Measurements from ENCODE around the gene SAC3D1. TPM values are rescaled to one million over a fixed set of nuclear protein-coding genes. Genes with fewer than 3 reads are reported as not detected.

SAC3D1 gene
- polyA plus RNA-seq, 3 donors, result 7.8 to 10.7 (median 7.9) TPM

GRCh38 chr11:65055538-65055937 lies 14.5 kb downstream of the SAC3D1 start:
- 78 to 94% (median 78%) methylated on average over 1 of the region's 1 CpG for WGBS, 3 donors
- H3K27ac ChIP-seq (ENCODE audit: low read depth, low read length), result no peak overlapping the region

- WGBS, 3 donors, result 90 to 91% (median 90%) methylated on average over 6 of the region's 6 CpGs
- H3K27ac ChIP-seq (ENCODE audit: low read depth, low read length), result no peak overlapping the region
These were observed 16.0 kb downstream of the SAC3D1 start for GRCh38 chr11:65056999-65057398.

GRCh38 chr11:65057526-65057925 lies 16.5 kb downstream of the SAC3D1 start:
- WGBS, 3 donors, result 82 to 94% (median 88%) methylated on average over 7 of the region's 7 CpGs
- H3K27ac ChIP-seq (ENCODE audit: low read depth, low read length), result no peak overlapping the region

GRCh38 chr11:65058012-65058411 lies 17.0 kb downstream of the SAC3D1 start:
- whole genome bisulfite sequencing, 3 donors, result 71 to 79% (median 73%) methylated on average over 13 of the region's 13 CpGs
- H3K27ac ChIP-seq (ENCODE audit: low read depth, low read length), result no peak overlapping the region

GRCh38 chr11:65058419-65059054 lies 17.5 kb downstream of the SAC3D1 start, which contains the start of gene NAALADL1:
Gene NAALADL1, minus strand, starts transcription at chr11:65058553. Its CDS starts 32 bp downstream, at chr11:65058521.
- WGBS, 3 donors, result 65 to 81% (median 78%) methylated on average over 7 to 8 of the region's 8 CpGs
- no peak within 1 kb of the TSS for H3K27ac ChIP-seq (ENCODE audit: low read depth, low read length)

GRCh38 chr11:65059523-65059922 lies 18.5 kb downstream of the SAC3D1 start:
- no peak overlapping the region for H3K27ac ChIP-seq (ENCODE audit: low read depth, low read length)
- 33 to 59% (median 46%) methylated on average over 3 of the region's 3 CpGs for WGBS, 3 donors

- WGBS, 3 donors, result 48 to 51% (median 51%) methylated on average over 10 of the region's 10 CpGs
- no peak overlapping the region for H3K27ac ChIP-seq (ENCODE audit: low read depth, low read length)
These were observed 19.2 kb downstream of the SAC3D1 start for GRCh38 chr11:65059959-65060824.

- 72 to 73% (median 72%) methylated on average over 9 of the region's 9 CpGs for WGBS, 3 donors
- no peak overlapping the region for H3K27ac ChIP-seq (ENCODE audit: low read depth, low read length)
These were observed 20.0 kb downstream of the SAC3D1 start for GRCh38 chr11:65060913-65061408.

GRCh38 chr11:65063532-65063931 lies 22.5 kb downstream of the SAC3D1 start:
- WGBS, 3 donors, result 64 to 84% (median 81%) methylated on average over 3 of the region's 3 CpGs
- no peak overlapping the region for H3K27ac ChIP-seq (ENCODE audit: low read depth, low read length)

GRCh38 chr11:65064847-65065240 lies 23.8 kb downstream of the SAC3D1 start:
- WGBS, 3 donors, result 79 to 88% (median 86%) methylated on average over 4 of the region's 4 CpGs

GRCh38 chr11:65065851-65066250 lies 24.8 kb downstream of the SAC3D1 start:
- WGBS, 3 donors, result 69 to 76% (median 70%) methylated on average over 7 of the region's 7 CpGs
- no peak overlapping the region for H3K27ac ChIP-seq (ENCODE audit: low read depth, low read length)

More at GRCh38 chr11:65064847-65065240, 23.8 kb downstream of the SAC3D1 start:
- no peak overlapping the region for H3K27ac ChIP-seq (ENCODE audit: low read depth, low read length)

GRCh38 chr11:65066315-65066714 lies 25.3 kb downstream of the SAC3D1 start:
- WGBS, 3 donors, result 70 to 85% (median 80%) methylated on average over 8 to 11 of the region's 11 CpGs
- H3K27ac ChIP-seq (ENCODE audit: low read depth, low read length), result no peak overlapping the region

- 69 to 93% (median 83%) methylated on average over 4 of the region's 4 CpGs for WGBS, 3 donors
- H3K27ac ChIP-seq (ENCODE audit: low read depth, low read length), result no peak overlapping the region
These were observed 25.8 kb downstream of the SAC3D1 start for GRCh38 chr11:65066805-65067291.

GRCh38 chr11:65067446-65067845 lies 26.4 kb downstream of the SAC3D1 start:
- 81 to 86% (median 84%) methylated on average over 10 of the region's 10 CpGs for WGBS, 3 donors
- H3K27ac ChIP-seq (ENCODE audit: low read depth, low read length), result no peak overlapping the region

GRCh38 chr11:65069217-65069616 lies 28.2 kb downstream of the SAC3D1 start:
- no peak overlapping the region for H3K27ac ChIP-seq (ENCODE audit: low read depth, low read length)
- 39 to 56% (median 49%) methylated on average over 9 of the region's 9 CpGs for WGBS, 3 donors

- H3K27ac ChIP-seq (ENCODE audit: low read depth, low read length), result no peak overlapping the region
- WGBS, 3 donors, result 58 to 70% (median 67%) methylated on average over 4 of the region's 4 CpGs
These were observed 31.1 kb downstream of the SAC3D1 start for GRCh38 chr11:65071907-65072630.

GRCh38 chr11:65072631-65072966 lies 31.6 kb downstream of the SAC3D1 start:
- WGBS, 3 donors, result 24 to 75% (median 72%) methylated on average over 1 of the region's 1 CpG
- no peak overlapping the region for H3K27ac ChIP-seq (ENCODE audit: low read depth, low read length)

- WGBS, 3 donors, result 76 to 84% (median 82%) methylated on average over 4 of the region's 4 CpGs
- no peak overlapping the region for H3K27ac ChIP-seq (ENCODE audit: low read depth, low read length)
These were observed 36.4 kb downstream of the SAC3D1 start for GRCh38 chr11:65077451-65077850.

- H3K27ac ChIP-seq (ENCODE audit: low read depth, low read length), result no peak overlapping the region
- WGBS, 3 donors, result 34 to 59% (median 37%) methylated on average over 3 of the region's 3 CpGs
These were observed 37.1 kb downstream of the SAC3D1 start for GRCh38 chr11:65078151-65078550.
